Activated CD8-positive, alpha-beta memory T cell treated with anti-CD3 and anti-CD28 coated beads, Interleukin-2, amount 50 U/mL, for 24 hours (primary cell): Measurements from ENCODE around the gene RABEP1.
"Not testable (repeated sequence)": the region's sequence is repeated elsewhere in the genome, so short reads cannot be mapped to it uniquely, and the experiment has no call there.

Source experiments
- DNase-seq: peaks from one replicate; pipeline ENCODE4 v3.0.0-alpha.2; 2020; ENCODE audit errors: extremely low read depth

The RABEP1 gene

GRCh38 chr17:5281814-5282641 lies at the start of gene RABEP1:
Gene RABEP1 (plus strand): TSS chr17:5282284. CDS start chr17:5282487, 203 bp downstream.
- DNase-seq: peak; percentile 81

DNA sequence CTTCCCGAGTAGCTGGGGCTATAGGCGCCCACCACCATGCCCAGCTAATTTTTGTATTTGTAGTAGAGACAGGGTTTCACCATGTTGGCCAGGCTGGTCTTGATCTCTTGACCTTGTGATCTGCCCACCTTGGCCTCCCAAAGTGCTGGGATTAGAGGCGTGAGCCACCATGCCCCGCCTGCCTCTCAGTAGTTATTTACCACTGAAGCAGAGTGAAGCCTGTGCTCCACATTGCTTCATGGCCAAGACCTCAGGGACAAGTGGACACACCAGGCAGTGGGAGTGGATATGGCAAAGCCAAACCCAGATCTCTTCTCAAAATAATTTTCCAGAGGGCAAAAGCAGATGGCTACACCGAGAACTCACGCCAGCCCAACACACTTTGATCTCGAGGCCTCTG lies 48.6 kb upstream of the RABEP1 start:
- not testable (repeated sequence) for DNase-seq

GRCh38 chr17:5234645-5235576 lies 47.2 kb upstream of the RABEP1 start, which contains the start of gene SCIMP:
Gene SCIMP (minus strand): TSS chr17:5234860. CDS start chr17:5234755, 105 bp downstream.
- DNase-seq: no peak

DNA sequence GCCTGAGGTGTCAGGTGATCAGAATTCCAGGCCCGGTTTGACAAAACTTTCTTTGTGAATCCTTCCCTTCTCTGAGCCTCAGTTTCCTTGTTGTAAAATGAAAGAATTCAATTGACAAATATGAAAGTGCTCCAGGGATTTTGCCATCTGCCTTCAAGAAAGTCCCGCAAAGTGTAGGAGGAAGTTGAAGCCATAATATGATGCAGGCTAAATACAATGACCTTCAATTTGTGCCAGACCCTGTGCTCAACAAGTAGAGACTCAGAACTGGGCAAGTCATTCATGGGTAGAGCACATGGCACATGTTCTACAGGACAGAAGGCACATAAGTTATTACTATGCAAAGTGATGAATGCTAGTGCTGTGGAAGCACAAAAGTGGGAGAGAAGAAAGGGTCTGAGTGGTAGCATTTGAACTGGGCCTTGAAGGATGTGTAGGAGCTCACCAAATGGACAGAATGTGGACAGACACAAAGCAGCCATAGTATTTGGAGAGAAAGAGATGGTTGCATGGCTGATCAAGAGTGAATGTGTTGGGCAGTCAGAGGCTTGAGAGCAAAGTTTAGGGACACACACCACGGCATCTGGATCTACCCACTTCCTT lies 45.0 kb upstream of the RABEP1 start:
- no peak for DNase-seq

DNA sequence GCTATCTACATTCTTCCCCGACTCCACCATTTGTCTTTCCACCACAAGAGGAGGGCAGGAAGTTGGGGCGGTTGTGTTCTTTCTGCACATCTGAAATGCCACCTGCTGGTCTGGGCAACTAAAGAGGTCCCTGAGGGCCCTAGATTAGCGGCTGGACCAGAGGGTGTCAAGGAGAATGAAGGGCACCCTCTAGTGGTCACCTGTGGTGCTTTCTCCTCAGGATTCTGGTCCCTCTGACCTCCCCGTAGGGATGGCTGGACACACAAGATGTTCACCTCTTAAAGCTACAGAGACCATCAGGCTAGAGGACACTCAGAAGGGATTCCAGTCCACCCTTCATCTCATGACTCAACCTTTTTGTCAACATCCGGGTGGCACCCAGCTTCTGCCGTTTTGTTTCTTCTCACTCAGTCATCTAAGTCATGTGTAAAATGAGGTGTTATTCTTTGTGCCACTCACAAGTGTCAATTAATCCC lies 44.5 kb upstream of the RABEP1 start:
- DNase-seq: no peak

DNA sequence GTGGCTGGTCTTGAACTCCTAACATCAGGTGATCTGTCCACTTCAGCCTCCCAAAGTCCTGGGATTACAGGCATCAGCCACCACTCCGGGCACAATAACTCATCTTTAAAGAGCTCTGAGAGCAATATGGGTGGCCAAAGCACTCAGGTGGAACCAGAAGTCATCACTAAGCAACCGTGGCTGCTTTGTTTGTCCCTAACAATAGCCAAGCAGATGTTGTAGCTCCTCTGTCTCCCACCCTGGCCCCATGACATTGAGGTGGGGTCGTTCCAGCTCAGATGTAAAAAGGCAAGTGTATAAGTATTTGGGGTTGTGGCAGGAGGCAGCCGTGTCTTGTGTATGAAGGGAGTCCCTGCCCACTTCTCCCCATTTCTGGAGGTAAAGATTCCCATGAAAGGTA lies 43.8 kb upstream of the RABEP1 start:
- no peak for DNase-seq

DNA sequence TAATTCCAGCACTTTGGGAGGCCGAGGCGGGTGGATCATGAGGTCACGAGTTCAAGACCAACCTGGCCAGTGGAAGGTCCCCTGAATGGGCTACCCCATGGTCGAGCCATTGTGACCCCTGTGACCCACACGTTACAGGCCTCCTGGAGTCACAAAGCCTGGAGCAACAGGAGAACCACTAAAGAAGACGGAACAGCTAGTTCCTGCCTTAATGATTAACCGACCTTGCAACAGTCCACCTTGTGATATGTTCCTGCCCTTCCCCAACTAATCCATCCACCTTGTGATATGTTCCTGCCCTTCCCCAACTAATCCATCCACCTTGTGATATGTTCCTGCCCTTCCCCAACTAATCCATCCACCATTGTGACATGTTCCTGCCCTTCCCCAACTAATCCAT lies 42.3 kb upstream of the RABEP1 start:
- DNase-seq: not testable (repeated sequence)

GRCh38 chr17:5241861-5242671 lies 40.0 kb upstream of the RABEP1 start:
- DNase-seq: no peak

- DNase-seq: no peak
Measured at GRCh38 chr17:5247621-5248020, 34.5 kb upstream of the RABEP1 start.

GRCh38 chr17:5248821-5249479 lies 33.1 kb upstream of the RABEP1 start:
- no peak for DNase-seq

- no peak for DNase-seq
Measured at GRCh38 chr17:5249615-5250014, 32.5 kb upstream of the RABEP1 start.

- no peak for DNase-seq
Measured at GRCh38 chr17:5254414-5254813, 27.7 kb upstream of the RABEP1 start.

DNA sequence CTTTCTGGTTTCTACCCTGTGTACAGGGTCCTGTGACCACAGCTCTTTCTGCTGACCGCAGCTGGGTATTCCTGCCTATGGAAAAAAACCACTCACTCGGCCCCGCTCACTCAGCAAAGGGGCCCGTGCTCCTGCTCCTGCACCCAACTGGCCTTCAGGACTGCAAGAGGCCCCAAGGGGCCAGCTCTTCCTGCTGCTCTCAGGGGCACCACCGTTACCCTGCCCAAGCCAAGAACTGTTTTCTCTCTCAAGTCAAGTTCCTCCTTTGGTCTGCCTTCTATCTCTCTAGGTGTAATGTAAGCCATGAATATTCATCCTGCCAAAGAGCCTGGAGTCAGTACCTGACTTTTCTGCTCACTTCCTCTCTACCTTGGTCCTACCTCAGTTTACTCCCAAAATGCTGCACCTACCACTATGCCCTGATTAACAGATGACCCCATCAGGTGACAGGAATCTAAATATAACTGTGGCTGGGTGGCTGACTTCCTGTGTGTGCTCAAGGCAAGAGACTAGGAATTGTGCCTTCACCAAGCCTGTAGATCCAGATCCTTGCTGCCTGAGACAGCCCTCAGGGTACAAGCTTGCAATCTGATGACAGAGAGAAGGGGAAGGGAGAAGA lies 27.1 kb upstream of the RABEP1 start:
- DNase-seq: no peak

- DNase-seq: no peak
Measured at GRCh38 chr17:5257124-5257523, 25.0 kb upstream of the RABEP1 start.

GRCh38 chr17:5260542-5260941 lies 21.5 kb upstream of the RABEP1 start:
- no peak for DNase-seq

- DNase-seq: no peak
Measured at GRCh38 chr17:5262416-5262991, 19.6 kb upstream of the RABEP1 start.

- no peak for DNase-seq
Measured at GRCh38 chr17:5263441-5263840, 18.6 kb upstream of the RABEP1 start.

- no peak for DNase-seq
Measured at GRCh38 chr17:5264893-5265292, 17.2 kb upstream of the RABEP1 start.

- DNase-seq: no peak
Measured at GRCh38 chr17:5269241-5269960, 12.7 kb upstream of the RABEP1 start.
